Glutamatergic neuron (in vitro differentiated cells): ENCODE measurements around the gene CES5A. TPM values are rescaled to one million over a fixed set of nuclear protein-coding genes. Genes with fewer than 3 reads are reported as not detected.
"Not testable (repeated sequence)": the region's sequence is repeated elsewhere in the genome, so short reads cannot be mapped to it uniquely, and the experiment has no call there.

Experiments
- DNase-seq: peaks from one replicate; pipeline ENCODE4 v3.0.0; 2022
- H3K27ac Mint-ChIP-seq: one replicate; pipeline ENCODE4 v1.8.0; 2020; ENCODE audit warnings: mild to moderate bottlenecking, mixed read lengths, inconsistent platforms; ENCODE audit not compliant: unreplicated experiment
- H3K27me3 Mint-ChIP-seq: one replicate; pipeline ENCODE4 v1.8.0; 2020; ENCODE audit warnings: mild to moderate bottlenecking, moderate library complexity, mixed read lengths, inconsistent platforms; ENCODE audit not compliant: unreplicated experiment
- H3K36me3 Mint-ChIP-seq: one replicate; pipeline ENCODE4 v1.8.0; 2020; ENCODE audit warnings: mild to moderate bottlenecking, mixed read lengths, inconsistent platforms; ENCODE audit not compliant: unreplicated experiment
- H3K4me1 Mint-ChIP-seq: one replicate; pipeline ENCODE4 v1.8.0; 2020; ENCODE audit warnings: mild to moderate bottlenecking, low read depth, mixed read lengths, inconsistent platforms; ENCODE audit not compliant: unreplicated experiment
- H3K4me3 Mint-ChIP-seq: one replicate; pipeline ENCODE4 v1.8.0; 2020; ENCODE audit warnings: mild to moderate bottlenecking, mixed read lengths, inconsistent platforms; ENCODE audit not compliant: unreplicated experiment
- H3K9me3 Mint-ChIP-seq: one replicate; pipeline ENCODE4 v1.8.0; 2020; ENCODE audit warnings: mild to moderate bottlenecking, moderate library complexity, mixed read lengths, inconsistent platforms; ENCODE audit not compliant: unreplicated experiment
- CTCF ChIP-seq: fragments of 200-600 bp; sonication (generic); IDR thresholded peaks from one replicate; pipeline ENCODE4 v1.5.0; 2021; ENCODE audit not compliant: partially characterized antibody, unreplicated experiment
- total RNA-seq: library from RNA; stranded (reverse); fragmentation: NEBNext Ultra II Directional; extraction: Animal tissue kit (Norgen Biotek cat#: 25700); gene quantifications from one replicate; pipeline ENCODE4 v1.2.1, GENCODE V29; 2021; ENCODE audit not compliant: unreplicated experiment

Gene CES5A
- total RNA-seq, 1 donor from 2014 or later: not detected

- TF ChIP-seq CTCF: no peak
- Mint-ChIP-seq H3K27ac (no peak overlapping the region), H3K4me3 (no peak overlapping the region), H3K36me3 (peaks cover 6% of the 10 kb centered on the region), H3K9me3 (no peaks in the 10 kb centered on the region), H3K4me1 (no peaks in the 10 kb centered on the region), H3K27me3 (peaks cover 9% of the 10 kb centered on the region)
- DNase-seq: no peak
Measured at GRCh38 chr16:55824473-55825000, 50.6 kb downstream of the CES5A start.

GRCh38 chr16:55822280-55822810 lies 52.8 kb downstream of the CES5A start:
- no peak for TF ChIP-seq CTCF
- Mint-ChIP-seq H3K36me3 (peaks cover 6% of the 10 kb centered on the region), H3K4me1 (no peaks in the 10 kb centered on the region), H3K9me3 (no peaks in the 10 kb centered on the region), H3K27me3 (peaks cover 9% of the 10 kb centered on the region), H3K4me3 (no peak overlapping the region), H3K27ac (no peak overlapping the region)
- no peak for DNase-seq

GRCh38 chr16:55821210-55821609 lies 54.0 kb downstream of the CES5A start:
- no peaks in the 10 kb centered on the region for H3K9me3 Mint-ChIP-seq
- no peaks in the 10 kb centered on the region for H3K4me1 Mint-ChIP-seq
- no peak overlapping the region for H3K27ac Mint-ChIP-seq
- no peak overlapping the region for H3K4me3 Mint-ChIP-seq
- DNase-seq: no peak
- peaks cover 6% of the 10 kb centered on the region for H3K36me3 Mint-ChIP-seq
- TF ChIP-seq CTCF: no peak
- peaks cover 7% of the 10 kb centered on the region for H3K27me3 Mint-ChIP-seq

GRCh38 chr16:55820615-55821014 lies 54.6 kb downstream of the CES5A start:
- H3K27ac Mint-ChIP-seq: no peak overlapping the region
- H3K4me3 Mint-ChIP-seq: no peak overlapping the region
- H3K9me3 Mint-ChIP-seq: peaks cover 3% of the 10 kb centered on the region
- TF ChIP-seq CTCF: no peak
- no peaks in the 10 kb centered on the region for H3K4me1 Mint-ChIP-seq
- peaks cover 6% of the 10 kb centered on the region for H3K36me3 Mint-ChIP-seq
- peaks cover 6% of the 10 kb centered on the region for H3K27me3 Mint-ChIP-seq
- DNase-seq: no peak

- H3K4me1 Mint-ChIP-seq: no peaks in the 10 kb centered on the region
- no peak for TF ChIP-seq CTCF
- H3K27ac Mint-ChIP-seq: no peak overlapping the region
- H3K27me3 Mint-ChIP-seq: peaks cover 5% of the 10 kb centered on the region
- no peak for DNase-seq
- H3K4me3 Mint-ChIP-seq: no peak overlapping the region
- peaks cover 6% of the 10 kb centered on the region for H3K36me3 Mint-ChIP-seq
- H3K9me3 Mint-ChIP-seq: peaks cover 3% of the 10 kb centered on the region
Measured at GRCh38 chr16:55817236-55817912, 57.8 kb downstream of the CES5A start.

- not testable (repeated sequence) for H3K27me3 Mint-ChIP-seq, H3K4me3 Mint-ChIP-seq, H3K27ac Mint-ChIP-seq, DNase-seq, H3K9me3 Mint-ChIP-seq, H3K4me1 Mint-ChIP-seq, H3K36me3 Mint-ChIP-seq
Measured at GRCh38 chr16:55816222-55816621, 59.0 kb downstream of the CES5A start.
